B cell (primary cell): ENCODE data around the gene CALD1. TPM values are rescaled to one million over a fixed set of nuclear protein-coding genes. Genes with fewer than 3 reads are reported as not detected.

Source experiments
- ATAC-seq: fragments of 200-7000 bp; cut with Tn5 transposase; one replicate; pipeline ENCODE4 v1.10.0; 2021; ENCODE audit warnings: low read depth, mild to moderate bottlenecking, moderate number of reproducible peaks, moderate library complexity
- CTCF ChIA-PET: fragments of 350-600 bp; sonication (Branson Sonifier 250); formaldehyde crosslinking; loops from one replicate; lab custom pipeline; 2021; ENCODE audit warnings: antibody characterized with exemption, inconsistent platforms; lab: Charles Lee
- POLR2A ChIA-PET: fragments of 350-600 bp; sonication (Branson Sonifier 250); formaldehyde crosslinking; loops from one replicate; lab custom pipeline; 2021; ENCODE audit warnings: antibody characterized with exemption; lab: Charles Lee
- DNase-seq: peaks from one replicate; pipeline ENCODE4 v3.0.0; 2013
- H2AFZ ChIP-seq: 2 replicates; pipeline ENCODE4 v1.6.1; 2012; ENCODE audit warnings: mild to moderate bottlenecking, low read depth, low read length; ENCODE audit not compliant: insufficient read depth, poor library complexity, severe bottlenecking
- H3K27ac ChIP-seq, 2 donors: 1 replicate in 1 of 2; 2 replicates in 1 of 2; pipeline ENCODE4 v1.5.1; 2012 to 2013; ENCODE audit warnings: low read length in 2 of 2, mild to moderate bottlenecking in 2 of 2, moderate library complexity in 1 of 2
- H3K27me3 ChIP-seq, 4 experiments: fragments of 200-600 bp in 1 of 4; sonication (generic) in 1 of 4; replicated peaks in 1 of 4; 1 replicate in 2 of 4; 2 replicates in 2 of 4; pipeline versions ENCODE4 v1.6.1 to v1.7.0; 2013 to 2016; ENCODE audit warnings: low read length in 3 of 4, mild to moderate bottlenecking in 2 of 4, mixed read lengths in 1 of 4, moderate library complexity in 1 of 4; ENCODE audit not compliant: insufficient read depth in 4 of 4, control insufficient read depth in 3 of 4; ENCODE audit errors: control extremely low read depth in 1 of 4
- H3K36me3 ChIP-seq, 2 experiments: replicated peaks in 1 of 2; 1 replicate in 1 of 2; 2 replicates in 1 of 2; pipeline versions ENCODE4 v1.6.1 to v1.7.1; 2013; ENCODE audit warnings: low read length in 1 of 2; ENCODE audit not compliant: insufficient read depth in 2 of 2, control insufficient read depth in 1 of 2; ENCODE audit errors: control extremely low read depth in 1 of 2, extremely low read depth in 1 of 2
- H3K4me1 ChIP-seq, 2 donors: fragments of 200-600 bp in 1 of 2; sonication (generic) in 1 of 2; 1 replicate in 1 of 2; 2 replicates in 1 of 2; pipeline versions ENCODE4 v1.5.1 to v1.6.1; 2013 to 2017; ENCODE audit warnings: low read length in 2 of 2; ENCODE audit not compliant: control insufficient read depth in 2 of 2, insufficient read depth in 2 of 2
- H3K4me2 ChIP-seq: replicated peaks from 2 replicates; pipeline ENCODE3; 2012; ENCODE audit warnings: mild to moderate bottlenecking, low read depth, low read length; ENCODE audit not compliant: poor library complexity, severe bottlenecking
- H3K4me3 ChIP-seq, 5 experiments: fragments of 200-600 bp in 1 of 5; sonication (generic) in 1 of 5; 1 replicate in 3 of 5; 2 replicates in 2 of 5; pipeline versions ENCODE4 v1.5.1 to v1.7.0; 2011 to 2016; ENCODE audit warnings: low read length in 4 of 5, mild to moderate bottlenecking in 4 of 5, low read depth in 2 of 5, control low read depth in 1 of 5, moderate library complexity in 1 of 5; ENCODE audit not compliant: insufficient read depth in 1 of 5; ENCODE audit errors: control extremely low read depth in 1 of 5, extremely low read depth in 1 of 5
- H3K79me2 ChIP-seq: fragments of 200-600 bp; sonication (generic); one replicate; pipeline ENCODE4 v1.6.0; 2016; ENCODE audit warnings: low read length; ENCODE audit not compliant: control insufficient read depth, insufficient read depth
- H3K9ac ChIP-seq: fragments of 200-600 bp; sonication (generic); 2 replicates; pipeline ENCODE4 v1.6.1; 2017; ENCODE audit warnings: mild to moderate bottlenecking, low read length, moderate library complexity
- H3K9me3 ChIP-seq, 3 donors: one replicate each; pipeline versions ENCODE4 v1.6.1 to v1.7.1; 2013; ENCODE audit warnings: low read length in 2 of 3; ENCODE audit not compliant: control insufficient read depth in 2 of 3, insufficient read depth in 1 of 3; ENCODE audit errors: control extremely low read depth in 1 of 3
- H4K20me1 ChIP-seq: 2 replicates; pipeline ENCODE4 v1.6.0; 2012; ENCODE audit warnings: mild to moderate bottlenecking, low read length; ENCODE audit not compliant: insufficient read depth, control insufficient read depth, poor library complexity, severe bottlenecking
- H3K27ac Mint-ChIP-seq: one replicate; pipeline ENCODE4 v1.8.0; 2021; ENCODE audit warnings: mixed read lengths
- H3K27me3 Mint-ChIP-seq: one replicate; pipeline ENCODE4 v1.8.0; 2021; ENCODE audit warnings: mixed read lengths
- H3K4me1 Mint-ChIP-seq: one replicate; pipeline ENCODE4 v1.8.0; 2021; ENCODE audit warnings: mixed read lengths
- H3K4me3 Mint-ChIP-seq: one replicate; pipeline ENCODE4 v1.8.0; 2021; ENCODE audit warnings: mixed read lengths
- H3K9me3 Mint-ChIP-seq: one replicate; pipeline ENCODE4 v1.8.0; 2022; ENCODE audit warnings: mixed read lengths; ENCODE audit not compliant: insufficient read depth
- CTCF ChIP-seq: fragments of 200-600 bp; IDR thresholded peaks from one replicate; pipeline ENCODE4 v1.8.0; 2022; ENCODE audit warnings: antibody characterized with exemption, mild to moderate bottlenecking
- EZH2 ChIP-seq: IDR thresholded peaks from 2 replicates; pipeline ENCODE4 v1.6.1; 2012; ENCODE audit warnings: borderline replicate concordance, low read depth, mild to moderate bottlenecking, moderate library complexity, low read length; ENCODE audit not compliant: insufficient read depth, poor library complexity, severe bottlenecking
- WGBS: methylation state at CpG from one replicate; pipeline ENCODE4 v1.1.5; 2013; ENCODE audit warnings: missing lambda C conversion rate; ENCODE audit not compliant: insufficient coverage; 5-methylcytosine and 5-hydroxymethylcytosine counted together
- intact Hi-C: fragments of 100-400 bp; cut with micrococcal nuclease; formaldehyde crosslinking; loops from one replicate; pipeline ENCODE4 v1.10.0; 2022
- polyA plus RNA-seq: library from polyadenylated mRNA; depleted of rRNA; stranded (reverse); fragments of >200 nt; gene quantifications from 2 replicates; pipeline ENCODE4 v1.2.3, GENCODE V29; 2012
- total RNA-seq, 2 donors: library from RNA; stranded (reverse); fragments of 120-200 nt in 1 of 2; gene quantifications; 1 replicate in 1 of 2; 2 replicates in 1 of 2; pipeline versions ENCODE4 v1.2.3 to v1.2.4, GENCODE V29; 2013 to 2022

The CALD1 gene
- total and polyA plus RNA-seq, 2 donors (not counting 1 experiment from before 2014, with no cell fraction given): 0.18 to 0.69 TPM

DNA sequence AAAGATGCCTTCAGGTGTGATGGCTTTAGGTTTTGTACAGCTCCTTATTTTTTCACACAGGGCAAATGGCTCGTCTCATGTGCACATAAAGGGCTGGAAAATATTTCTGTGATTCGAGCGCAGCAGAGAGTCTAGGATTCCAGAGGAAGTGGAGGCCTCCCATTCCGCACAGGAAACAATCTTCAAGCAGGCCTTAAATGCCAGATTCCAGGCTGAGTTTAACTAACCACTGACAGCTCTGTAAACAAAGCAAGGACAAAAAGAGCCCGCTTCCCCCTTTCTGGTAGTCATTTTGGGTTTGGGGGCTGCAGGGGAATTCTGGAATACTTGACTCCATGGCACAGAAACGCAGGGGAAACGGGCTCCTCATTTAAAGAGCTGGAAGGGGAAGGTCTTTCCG is 87.2 kb downstream of the CALD1 start:
- Mint-ChIP-seq H3K27me3 (peaks cover 13% of the 10 kb centered on the region), H3K27ac (no peak overlapping the region), H3K9me3 (no peaks in the 10 kb centered on the region), H3K4me1 (peaks cover 3% of the 10 kb centered on the region), H3K4me3 (no peak overlapping the region)
- intact Hi-C loops: no loop called here
- ChIA-PET CTCF (interaction anchor here (1.1 kb wide), 1 partner anchor 12 kb away, joined by 3 read pairs; no protein-coding TSS in a partner anchor), POLR2A (no interaction called here)
- no peaks in the 10 kb centered on the region for H3K79me2 ChIP-seq
- no peak overlapping the region for H3K27ac ChIP-seq
- no peak overlapping the region for H2AFZ ChIP-seq
- TF ChIP-seq CTCF (no peak), EZH2 (no peak)
- WGBS: 91% methylated on average over 6 of the region's 8 CpGs
- H3K4me2 ChIP-seq: no peak overlapping the region
- no peaks in the 10 kb centered on the region for H3K9me3 ChIP-seq
- H3K36me3 ChIP-seq: no peaks in the 10 kb centered on the region
- H4K20me1 ChIP-seq: no peaks in the 10 kb centered on the region
- H3K4me3 ChIP-seq: no peak overlapping the region
- H3K4me1 ChIP-seq: no peaks in the 10 kb centered on the region
- no peak overlapping the region for H3K9ac ChIP-seq
- no peak for DNase-seq
- no peak for ATAC-seq
- no peaks in the 10 kb centered on the region for H3K27me3 ChIP-seq

- Histone ChIP-seq H3K4me2 (no peak overlapping the region), H3K27ac (no peak overlapping the region), H2AFZ (no peak overlapping the region), H3K36me3 (no peaks in the 10 kb centered on the region), H3K27me3 (no peaks in the 10 kb centered on the region), H3K9ac (no peak overlapping the region), H3K4me1 (no peaks in the 10 kb centered on the region), H3K9me3 (no peaks in the 10 kb centered on the region), H4K20me1 (no peaks in the 10 kb centered on the region), H3K4me3 (no peak overlapping the region), H3K79me2 (no peaks in the 10 kb centered on the region)
- ChIA-PET POLR2A (no interaction called here), CTCF (no interaction called here)
- Mint-ChIP-seq H3K4me1 (peaks cover 2% of the 10 kb centered on the region), H3K27ac (no peak overlapping the region), H3K9me3 (no peaks in the 10 kb centered on the region), H3K4me3 (no peak overlapping the region), H3K27me3 (peaks cover 23% of the 10 kb centered on the region)
- intact Hi-C loops: no loop called here
- DNase-seq: no peak
- ATAC-seq: no peak
- WGBS: 75% methylated on average over 1 of the region's 5 CpGs
- no peak for TF ChIP-seq CTCF
- TF ChIP-seq EZH2: no peak
These were observed 90.7 kb downstream of the CALD1 start for GRCh38 chr7:134870156-134870555.
